A549 (cell line): ENCODE measurements around the gene PLXND1. TPM values are rescaled to one million over a fixed set of nuclear protein-coding genes. Genes with fewer than 3 reads are reported as not detected.

ENCODE experiments used
- ATAC-seq, 2 experiments: fragments of 200-7000 bp in 1 of 2; fragments of >200 bp in 1 of 2; cut with Nextera tagmentation in 1 of 2; cut with Tn5 transposase in 1 of 2; 3 replicates each; pipeline versions ENCODE4 v1.8.0 to v1.9.1; 2018 to 2020; ENCODE audit warnings: mild to moderate bottlenecking in 1 of 2, moderate library complexity in 1 of 2
- CTCF ChIA-PET: fragments of 300-600 bp; sonication (Branson Sonifier 250); formaldehyde crosslinking; extraction: SDS; loops from one replicate; lab custom pipeline; 2021; ENCODE audit warnings: antibody characterized with exemption, inconsistent platforms; lab: Yijun Ruan, JAX
- POLR2A ChIA-PET: fragments of 350-600 bp; formaldehyde crosslinking; extraction: SDS; loops from one replicate; lab custom pipeline; 2021; ENCODE audit warnings: antibody characterized with exemption, inconsistent platforms; lab: Yijun Ruan, JAX
- DNase-seq, 2 experiments: peaks; one replicate each; pipeline versions ENCODE4 v3.0.0 to v3.0.0-alpha.2; 2011 to 2016; ENCODE audit warnings: low read depth in 1 of 2, low spot score in 1 of 2
- FAIRE-seq: peaks from 2 replicates; lab custom pipeline; 2011; peaks lifted over from hg19 to GRCh38; lab: Jason Lieb, UNC
- H3K27ac ChIP-seq, 2 experiments: fragments of >200 bp; sonication (Bioruptor Twin); formaldehyde crosslinking; 3 replicates each; pipeline ENCODE4 v1.5.1; 2016 to 2017
- H3K4me1 ChIP-seq: fragments of >200 bp; sonication (Bioruptor Twin); formaldehyde crosslinking; 3 replicates; pipeline ENCODE4 v1.6.1; 2016
- H3K4me2 ChIP-seq: fragments of >200 bp; sonication (Bioruptor Twin); formaldehyde crosslinking; 3 replicates; pipeline ENCODE4 v1.6.1; 2016
- H3K4me3 ChIP-seq: fragments of >200 bp; sonication (Bioruptor Twin); formaldehyde crosslinking; 3 replicates; pipeline ENCODE4 v1.5.1; 2016
- H3K9me3 ChIP-seq: fragments of >200 bp; sonication (Bioruptor Twin); formaldehyde crosslinking; 3 replicates; pipeline ENCODE4 v1.6.1; 2016
- CEBPB ChIP-seq, 2 experiments: fragments of >200 bp in 1 of 2; sonication (Bioruptor Twin) in 1 of 2; formaldehyde crosslinking in 1 of 2; IDR thresholded peaks; 2 replicates each; pipeline ENCODE4 v1.6.1; 2012 to 2016
- CHD4 ChIP-seq: fragments of 200-600 bp; sonication (generic); IDR thresholded peaks from 2 replicates; pipeline ENCODE4 v1.6.1; 2016; ENCODE audit warnings: antibody characterized with exemption, mild to moderate bottlenecking, borderline replicate concordance
- CTCF ChIP-seq: fragments of >200 bp; sonication (Bioruptor Twin); formaldehyde crosslinking; IDR thresholded peaks from 3 replicates; pipeline ENCODE4 v1.5.1; 2016
- EHF ChIP-seq: fragments of 250-450 bp; sonication (Bioruptor Pico); IDR thresholded peaks from 2 replicates; pipeline ENCODE4 v1.5.0; 2020; ENCODE audit warnings: mild to moderate bottlenecking
- EP300 ChIP-seq, 2 experiments: fragments of >200 bp; sonication (Bioruptor Twin); formaldehyde crosslinking; IDR thresholded peaks; 2 replicates in 1 of 2; 3 replicates in 1 of 2; pipeline ENCODE4 v1.6.1; 2016 to 2017
- FOXS1 ChIP-seq: fragments of 250-450 bp; sonication (Bioruptor Pico); IDR thresholded peaks from 2 replicates; pipeline ENCODE4 v1.5.0; 2020; ENCODE audit warnings: mild to moderate bottlenecking, moderate library complexity
- HMGXB4 ChIP-seq: fragments of 250-450 bp; sonication (Bioruptor Pico); IDR thresholded peaks from 2 replicates; pipeline ENCODE4 v1.5.0; 2021; ENCODE audit warnings: mild to moderate bottlenecking, moderate library complexity, borderline replicate concordance
- KDM5A ChIP-seq: fragments of 200-600 bp; sonication (generic); IDR thresholded peaks from 2 replicates; pipeline ENCODE4 v1.6.1; 2016; ENCODE audit warnings: antibody characterized with exemption, mild to moderate bottlenecking
- MAZ ChIP-seq: fragments of 150-350 bp; IDR thresholded peaks from 2 replicates; pipeline ENCODE4 v1.6.1; 2014; ENCODE audit warnings: antibody characterized with exemption, low read depth, low read length, borderline replicate concordance
- NPAS2 ChIP-seq: fragments of 250-450 bp; sonication (Bioruptor Pico); IDR thresholded peaks from 2 replicates; pipeline ENCODE4 v1.8.0; 2022; ENCODE audit warnings: mild to moderate bottlenecking, moderate library complexity, borderline replicate concordance
- PHF8 ChIP-seq: fragments of 200-600 bp; sonication (generic); IDR thresholded peaks from 2 replicates; pipeline ENCODE4 v1.6.1; 2016; ENCODE audit warnings: low read depth, mild to moderate bottlenecking, antibody characterized with exemption, moderate library complexity, borderline replicate concordance
- POLR2AphosphoS2 ChIP-seq: conservative IDR thresholded peaks from 2 replicates; pipeline ENCODE4 v1.6.1; 2012; ENCODE audit warnings: low read length, improper control_type of control experiment, inconsistent platforms
- RCOR1 ChIP-seq: fragments of 150-350 bp; IDR thresholded peaks from 2 replicates; pipeline ENCODE4 v1.6.1; 2014; ENCODE audit warnings: antibody characterized with exemption, low read length, low read depth
- RFX5 ChIP-seq: fragments of 450-650 bp; IDR thresholded peaks from 2 replicates; pipeline ENCODE4 v1.7.1; 2014; ENCODE audit warnings: antibody characterized with exemption, mild to moderate bottlenecking, moderate library complexity
- WGBS: methylation state at CpG from one replicate; pipeline ENCODE4 v1.1.6; 2017; ENCODE audit errors: missing lambda C conversion rate; 5-methylcytosine and 5-hydroxymethylcytosine counted together
- polyA plus RNA-seq, 4 experiments: library from polyadenylated mRNA; depleted of rRNA in 3 of 4; stranded (reverse); fragments of >200 nt; fragmentation: RNase III in 1 of 4; extraction: RNeasy Plus Mini Kit Qiagen cat#74134 plus additional on column Dnase treatment in 1 of 4; gene quantifications; 2 replicates in 3 of 4; 3 replicates in 1 of 4; pipeline ENCODE4 v1.2.3, GENCODE V29; 2011 to 2017

Gene PLXND1
- polyA plus RNA-seq, 2 of the 4 experiments (the other 2 are of a cell fraction): 26.8 to 72.6 TPM

GRCh38 chr3:129597087-129597999 lies 9.1 kb downstream of the PLXND1 start:
- CTCF ChIA-PET: interaction anchor here (0.6 to 1.8 kb wide), 5 partner anchors 8 to 398 kb away, joined by 3 to 7 read pairs (median 3); no protein-coding TSS in a partner anchor
- ATAC-seq (no peak), FAIRE-seq (no peak)
- peaks cover 68% of the 10 kb centered on the region for H3K4me1 ChIP-seq
- H3K4me2 ChIP-seq: peak overlapping the region; percentile 66
- 79% methylated on average over 25 of the region's 31 CpGs for WGBS
- POLR2A ChIA-PET: no interaction called here
- H3K27ac ChIP-seq: peak overlapping the region; percentile 66 to 81; a peak in 5 of 6 replicates
- TF ChIP-seq RCOR1: no peak
- no peak for TF ChIP-seq POLR2AphosphoS2
- TF ChIP-seq NPAS2 (CRISPR knock-in tag): no peak
- no peak for TF ChIP-seq FOXS1 (CRISPR knock-in tag)
- no peak for TF ChIP-seq CTCF
- no peak for TF ChIP-seq CEBPB (IDR thresholded peaks at IDR 0.05)
- TF ChIP-seq HMGXB4 (CRISPR knock-in tag): no peak
- TF ChIP-seq EP300 (IDR thresholded peaks at IDR 0.05): no peak
- TF ChIP-seq MAZ: no peak
- no peak for TF ChIP-seq KDM5A
- TF ChIP-seq EHF: no peak
- TF ChIP-seq PHF8: no peak
- TF ChIP-seq, all 56 proteins: peak for 0
- H3K9me3 ChIP-seq: no peaks in the 10 kb centered on the region
- no peak overlapping the region for H3K4me3 ChIP-seq
- no peak for DNase-seq

- H3K4me2 ChIP-seq: peak overlapping the region; percentile 66
- H3K9me3 ChIP-seq: no peaks in the 10 kb centered on the region
- TF ChIP-seq CEBPB (IDR thresholded peaks at IDR 0.05): peak in 1 of 2 experiments; percentile 28; a peak in 2 of 4 replicates
- no peak for TF ChIP-seq CHD4
- no peak for TF ChIP-seq RFX5
- TF ChIP-seq, all 56 proteins: peak for 1
- ChIA-PET POLR2A (no interaction called here), CTCF (interaction anchor here (0.6 to 1.8 kb wide), 7 partner anchors 9 to 345 kb away, joined by 3 to 7 read pairs (median 3); no protein-coding TSS in a partner anchor)
- FAIRE-seq: no peak
- peak overlapping the region; percentile 66 to 81 for H3K27ac ChIP-seq
- peak in 1 of 2 experiments; percentile 44 for DNase-seq
- no peak overlapping the region for H3K4me3 ChIP-seq
- 35% methylated on average over 12 of the region's 27 CpGs for WGBS
- peaks cover 67% of the 10 kb centered on the region for H3K4me1 ChIP-seq
- ATAC-seq: peak; percentile 48 to 69; a peak in 4 of 6 replicates
Measured at GRCh38 chr3:129596194-129597086, 10.0 kb downstream of the PLXND1 start.
